ENCODE data around the gene MTAP.

Gene MTAP

GRCh38 chr9:21802418-21803000 is at the start of gene MTAP:
TSS of gene MTAP (plus strand) at chr9:21802636. CDS start at chr9:21802749, 113 bp downstream.
- peak; percentile 95 for DNase-seq (ENCODE audit: low spot score)

- no peak for DNase-seq (ENCODE audit: low spot score)
Measured at GRCh38 chr9:21753523-21753922, 48.9 kb upstream of the MTAP start.

- peak; percentile 19 for DNase-seq (ENCODE audit: low spot score)
Measured at GRCh38 chr9:21754741-21755140, 47.7 kb upstream of the MTAP start.

- no peak for DNase-seq (ENCODE audit: low spot score)
Measured at GRCh38 chr9:21758540-21758939, 43.9 kb upstream of the MTAP start.

- no peak for DNase-seq (ENCODE audit: low spot score)
Measured at GRCh38 chr9:21761309-21761901, 41.0 kb upstream of the MTAP start.

- DNase-seq (ENCODE audit: low spot score) = no peak
Measured at GRCh38 chr9:21762064-21762463, 40.4 kb upstream of the MTAP start.

GRCh38 chr9:21764846-21765245 is 37.6 kb upstream of the MTAP start:
- DNase-seq (ENCODE audit: low spot score) = no peak

- no peak for DNase-seq (ENCODE audit: low spot score)
Measured at GRCh38 chr9:21766096-21766495, 36.3 kb upstream of the MTAP start.

GRCh38 chr9:21770871-21771560 is 31.4 kb upstream of the MTAP start:
- DNase-seq (ENCODE audit: low spot score) = peak; percentile 79

GRCh38 chr9:21777701-21778100 is 24.7 kb upstream of the MTAP start:
- DNase-seq (ENCODE audit: low spot score) = no peak

GRCh38 chr9:21778304-21778703 is 24.1 kb upstream of the MTAP start:
- DNase-seq (ENCODE audit: low spot score) = no peak

GRCh38 chr9:21779397-21779796 is 23.0 kb upstream of the MTAP start:
- DNase-seq (ENCODE audit: low spot score) = no peak

- DNase-seq (ENCODE audit: low spot score) = no peak
Measured at GRCh38 chr9:21781656-21782055, 20.8 kb upstream of the MTAP start.

GRCh38 chr9:21782205-21782604 is 20.2 kb upstream of the MTAP start:
- no peak for DNase-seq (ENCODE audit: low spot score)

- DNase-seq (ENCODE audit: low spot score) = no peak
Measured at GRCh38 chr9:21788752-21789151, 13.7 kb upstream of the MTAP start.

- peak; percentile 96 for DNase-seq (ENCODE audit: low spot score)
Measured at GRCh38 chr9:21789541-21790037, 12.8 kb upstream of the MTAP start.

GRCh38 chr9:21795483-21795882 is 7.0 kb upstream of the MTAP start:
- DNase-seq (ENCODE audit: low spot score) = no peak

- no peak for DNase-seq (ENCODE audit: low spot score)
Measured at GRCh38 chr9:21796768-21797167, 5.7 kb upstream of the MTAP start.

GRCh38 chr9:21800931-21801682 is 1.3 kb upstream of the MTAP start:
- no peak for DNase-seq (ENCODE audit: low spot score)

GRCh38 chr9:21801683-21802417 is 586 bp upstream of the MTAP start:
- DNase-seq (ENCODE audit: low spot score) = peak; percentile 83

- no peak for DNase-seq (ENCODE audit: low spot score)
Measured at GRCh38 chr9:21803649-21804048, 1.2 kb downstream of the MTAP start.

- DNase-seq (ENCODE audit: low spot score) = no peak
Measured at GRCh38 chr9:21804331-21804730, 1.9 kb downstream of the MTAP start.

Data from RKO (cell line).